T47D (cell line): ENCODE measurements around the gene KLRC2.
"Not testable (repeated sequence)": the region's sequence is repeated elsewhere in the genome, so short reads cannot be mapped to it uniquely, and the experiment has no call there.

Experiments used
- DNase-seq, 2 experiments: peaks; one replicate each; pipeline versions ENCODE4 v3.0.0 to v3.0.0-alpha.2; 2011 to 2012; ENCODE audit warnings: low read depth in 1 of 2, low spot score in 1 of 2
- JUND ChIP-seq: IDR thresholded peaks from 2 replicates; pipeline ENCODE4 v1.6.1; 2012; ENCODE audit warnings: low read depth
- in situ Hi-C: cut with HindIII; loops from 2 replicates; pipeline ENCODE4 v1.10.0; 2016; ENCODE audit warnings: low sequenced_read_pairs, low pct_unique_long_range_greater_than_20kb

The KLRC2 gene

DNA sequence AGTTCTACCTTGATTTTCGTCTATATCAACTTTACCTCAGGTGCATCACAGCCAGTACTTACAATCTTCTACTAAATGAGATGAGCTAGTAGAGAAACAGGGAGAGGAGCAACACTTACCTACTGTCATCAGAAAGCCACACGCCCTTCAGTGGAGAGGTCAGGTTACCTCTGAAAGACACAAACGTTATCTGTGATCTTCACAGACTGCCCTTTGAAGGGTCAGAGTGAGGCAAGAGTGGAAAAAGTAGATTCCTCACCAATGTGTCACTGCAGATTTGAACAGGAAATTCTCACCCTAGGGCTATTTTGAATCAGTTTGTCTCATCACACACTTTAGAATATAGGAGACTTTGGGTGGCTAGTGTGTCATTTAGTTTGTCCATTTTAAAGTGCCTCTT, 13.7 kb downstream of the KLRC2 start:
- DNase-seq, in situ Hi-C loops: not testable (repeated sequence)

DNA sequence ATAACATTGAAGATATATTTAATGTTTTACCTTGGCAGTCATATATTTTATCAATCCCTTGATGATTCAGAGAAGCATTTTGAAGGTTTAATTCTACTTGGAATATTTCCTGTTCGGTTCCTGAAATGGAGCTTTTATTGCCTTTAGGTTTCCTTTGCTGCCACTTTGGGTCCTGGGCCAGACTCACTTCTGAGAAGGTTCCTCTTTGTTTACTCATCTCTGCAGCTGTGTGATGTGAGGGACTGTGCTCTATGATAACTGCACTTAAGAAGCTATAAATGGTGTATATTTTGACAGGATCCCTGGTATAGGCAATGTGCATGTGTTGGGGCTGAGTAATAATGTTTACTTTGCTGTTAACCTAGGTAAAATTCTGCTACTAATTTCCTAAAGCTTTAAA, 15.5 kb downstream of the KLRC2 start, which contains the start of gene KLRC3:
Gene KLRC3 (minus strand): TSS at position 262 of the 400 bp plus-strand sequence. CDS start 45 bp downstream, at position 217.
- DNase-seq, in situ Hi-C loops: not testable (repeated sequence)

DNA sequence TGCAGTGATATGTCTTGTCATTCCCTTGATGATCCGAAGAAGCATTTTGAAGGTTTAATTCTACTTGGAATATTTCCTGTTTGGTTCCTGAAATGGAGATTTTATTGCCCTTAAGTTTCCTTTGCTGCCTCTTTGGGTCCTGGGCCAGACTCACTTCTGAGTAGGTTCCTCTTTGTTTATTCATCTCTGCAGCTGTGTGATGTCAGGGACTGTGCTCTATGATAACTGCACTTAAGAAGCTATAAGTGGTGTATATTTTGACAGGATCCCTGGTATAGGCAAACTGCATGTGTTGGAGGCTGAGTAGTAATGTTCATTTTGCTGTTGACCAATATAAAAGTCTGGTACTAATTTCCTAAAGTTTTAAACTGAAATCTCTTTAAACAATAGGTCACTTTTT, 26.4 kb downstream of the KLRC2 start, which contains the start of gene KLRC4:
Gene KLRC4 (minus strand): TSS at position 366 of the 400 bp plus-strand sequence. CDS start 182 bp downstream, at position 184.
- DNase-seq: no peak
- in situ Hi-C loops: no loop called here
- no peak for TF ChIP-seq JUND

- in situ Hi-C loops: no loop called here
- no peak for DNase-seq
Observed at GRCh38 chr12:10408842-10409241, 27.0 kb downstream of the KLRC2 start.

DNA sequence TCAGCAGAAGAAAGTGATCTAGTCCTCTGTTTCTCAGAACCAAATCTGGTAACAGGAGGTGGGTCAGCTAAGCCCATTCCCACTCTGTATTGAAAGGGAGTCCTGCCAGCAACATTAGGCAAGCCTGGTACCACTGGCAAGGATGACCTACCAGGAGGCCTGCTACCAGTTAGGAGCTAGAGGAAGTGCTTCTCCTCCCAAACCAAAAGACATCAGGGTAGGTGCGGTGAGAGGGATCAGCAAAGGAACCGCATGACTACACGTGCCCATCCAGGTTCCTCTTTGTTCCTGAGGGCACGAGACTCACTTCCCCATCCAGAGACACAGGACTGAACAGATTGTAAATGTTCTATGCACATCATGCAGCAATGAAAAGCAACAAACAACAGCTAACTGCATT, 29.1 kb downstream of the KLRC2 start:
- in situ Hi-C loops: no loop called here
- no peak for DNase-seq
- no peak for TF ChIP-seq JUND

More at GRCh38 chr12:10408842-10409241, 27.0 kb downstream of the KLRC2 start:
- TF ChIP-seq JUND: no peak

DNA sequence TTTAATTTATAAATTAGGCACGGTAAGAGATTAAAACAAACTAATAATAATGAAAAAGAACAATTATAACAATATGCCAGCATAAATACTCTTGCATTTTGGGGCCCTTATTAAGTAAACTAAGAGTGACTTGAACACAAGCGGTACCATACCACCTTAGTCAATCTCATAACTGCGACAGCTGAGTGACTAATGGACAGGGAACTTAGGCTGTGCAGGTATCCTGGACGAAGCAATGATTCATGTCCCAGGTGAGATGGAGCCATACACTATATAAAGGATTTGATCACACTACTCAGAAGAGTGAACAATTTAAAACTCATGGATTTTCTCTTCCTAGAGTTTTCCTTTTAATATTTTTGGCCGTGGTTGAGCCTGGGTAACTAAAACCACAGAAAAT, 30.5 kb downstream of the KLRC2 start:
- in situ Hi-C loops: no loop called here
- TF ChIP-seq JUND: no peak
- no peak for DNase-seq

DNA sequence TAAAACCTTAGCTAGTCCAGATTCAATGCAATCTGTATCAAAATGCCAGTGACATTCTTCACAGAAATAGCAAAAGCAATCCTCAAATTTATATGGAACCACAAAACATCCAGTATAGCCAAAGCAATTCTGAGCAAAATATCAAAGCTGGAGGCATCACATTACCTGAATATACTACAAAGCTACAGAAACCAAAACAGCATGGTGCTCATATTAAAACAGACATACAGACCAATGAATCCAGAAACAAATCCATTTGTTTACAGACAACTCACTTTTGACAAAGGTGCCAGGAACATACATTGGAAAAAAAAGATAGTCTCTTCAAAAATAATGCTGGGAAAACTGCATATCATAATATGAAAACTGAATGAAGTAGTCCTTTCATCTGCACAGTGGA, 31.0 kb downstream of the KLRC2 start:
- TF ChIP-seq JUND: no peak
- in situ Hi-C loops: no loop called here
- DNase-seq: no peak

DNA sequence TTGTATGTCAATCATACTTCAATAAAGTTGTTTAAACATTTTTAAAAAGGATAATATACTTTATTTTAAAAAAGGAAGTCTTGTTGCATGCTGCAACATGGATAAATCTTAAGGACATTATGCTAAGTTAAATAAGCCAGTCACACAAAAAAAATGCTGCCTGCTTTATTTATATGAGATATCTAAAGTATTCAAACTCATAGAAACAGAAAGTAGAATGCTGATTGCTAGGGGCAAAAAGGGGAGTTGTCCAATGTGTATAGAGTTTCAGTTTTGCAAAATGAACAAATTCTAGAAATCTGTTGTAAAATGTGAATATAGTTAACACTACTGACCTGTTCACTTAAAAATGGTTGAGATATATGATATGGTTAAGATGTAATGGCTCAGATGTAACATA, 35.0 kb downstream of the KLRC2 start:
- DNase-seq: no peak
- in situ Hi-C loops: no loop called here
- no peak for TF ChIP-seq JUND

DNA sequence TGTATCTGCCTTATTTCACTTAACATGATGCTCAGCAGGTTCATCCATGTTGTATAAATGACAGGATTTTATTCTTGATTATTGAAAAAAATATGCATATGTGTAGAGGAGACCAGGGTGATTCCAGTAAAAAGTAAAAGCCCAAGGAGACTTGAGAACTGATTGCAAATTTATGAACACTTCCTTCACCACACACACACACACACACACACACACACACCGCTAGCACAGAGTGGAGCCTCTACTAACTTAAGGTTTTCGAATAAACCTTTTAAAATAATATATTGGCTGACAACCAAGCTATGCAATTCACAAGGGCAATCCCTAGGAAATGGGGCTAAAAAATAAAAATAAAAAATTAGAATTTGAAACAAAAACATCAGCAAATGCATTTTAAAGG, 37.6 kb downstream of the KLRC2 start:
- in situ Hi-C loops: no loop called here
- DNase-seq: no peak
- TF ChIP-seq JUND: no peak

DNA sequence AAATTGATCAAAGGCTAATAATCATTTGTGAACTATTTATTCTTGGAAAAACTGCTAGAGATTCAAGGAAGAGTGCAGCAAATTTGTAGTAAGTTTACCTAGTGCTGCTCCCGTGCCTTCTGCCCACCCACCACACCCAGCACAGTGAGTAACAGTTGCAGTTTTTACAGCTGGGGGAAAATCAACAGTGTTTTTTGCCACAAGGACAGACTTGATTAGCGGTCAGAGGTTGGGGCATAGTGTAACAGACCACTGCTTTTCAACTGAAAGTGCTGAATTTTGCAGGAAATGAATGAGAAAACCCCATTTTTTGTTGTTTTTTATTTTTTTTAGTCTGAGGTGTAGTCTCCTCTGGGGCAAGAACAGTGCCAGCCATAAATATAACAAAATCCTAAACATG, 38.5 kb downstream of the KLRC2 start:
- TF ChIP-seq JUND: no peak
- in situ Hi-C loops: no loop called here
- DNase-seq: no peak

- DNase-seq, in situ Hi-C loops: not testable (repeated sequence)
Observed at GRCh38 chr12:10396176-10396575, 39.6 kb downstream of the KLRC2 start.

DNA sequence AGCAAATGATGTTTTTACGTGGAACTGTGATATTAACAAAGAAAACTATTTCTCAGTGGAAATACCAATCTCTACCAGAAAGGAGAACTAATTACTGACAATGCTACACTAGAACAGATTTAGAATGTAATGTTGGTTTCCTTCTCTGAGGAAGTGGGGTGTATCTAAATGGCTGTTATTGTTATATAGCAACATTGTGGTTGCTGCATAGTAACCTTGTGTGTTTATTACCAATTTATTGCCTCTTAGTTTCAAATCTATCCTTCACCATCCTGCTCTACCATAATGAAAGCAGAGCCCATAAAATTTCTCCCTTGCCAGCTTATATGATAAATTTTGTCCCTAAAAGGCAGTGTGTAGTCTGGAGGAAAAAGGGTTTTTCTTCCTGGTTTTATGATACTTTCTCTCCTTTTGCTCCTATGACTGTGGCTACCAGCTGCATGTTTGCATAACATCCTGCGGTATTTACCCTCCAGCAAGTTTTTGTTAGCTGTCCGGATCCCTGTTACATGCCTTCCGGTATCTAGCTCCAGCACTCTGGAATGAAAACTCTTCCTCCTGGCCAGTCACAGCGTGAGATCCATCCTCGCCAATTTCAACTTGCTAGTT, 40.3 kb downstream of the KLRC2 start:
- in situ Hi-C loops: no loop called here
- peak in 1 of 2 experiments; percentile 93 for DNase-seq
- TF ChIP-seq JUND: no peak

GRCh38 chr12:10394531-10395152, 41.2 kb downstream of the KLRC2 start:
- DNase-seq, in situ Hi-C loops: not testable (repeated sequence)

- in situ Hi-C loops: no loop called here
- DNase-seq: no peak
Observed at GRCh38 chr12:10393291-10393690, 42.5 kb downstream of the KLRC2 start.

More at GRCh38 chr12:10393291-10393690, 42.5 kb downstream of the KLRC2 start:
- TF ChIP-seq JUND: no peak
